ENCODE results near the gene VSIG2.

VSIG2 gene

DNA sequence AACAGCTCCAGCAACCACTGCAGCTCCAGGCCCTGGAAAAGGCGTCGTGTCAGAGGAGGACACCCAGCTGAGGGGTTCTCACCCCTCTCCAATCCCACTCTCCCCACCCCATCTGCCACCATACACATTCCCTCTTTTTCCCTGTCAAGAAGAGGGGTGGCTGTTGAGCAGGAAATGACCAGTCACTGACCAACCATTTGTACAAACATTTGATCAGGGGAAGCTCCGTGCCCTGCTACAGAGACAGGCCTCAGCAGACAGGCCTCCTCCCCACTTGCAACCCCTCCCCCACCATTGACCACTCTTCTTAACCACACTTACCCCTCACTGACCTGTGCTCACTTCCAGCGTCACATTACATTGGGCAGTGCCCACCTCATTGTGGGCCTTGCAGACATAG lies 2.3 kb upstream of the VSIG2 start:
- DNase-seq (ENCODE audit: low read depth, low spot score), result no peak
- no peak overlapping the region for H3K4me3 ChIP-seq (ENCODE audit: low read depth, low read length)
- in situ Hi-C loops (cut with HindIII; ENCODE audit: low sequenced_read_pairs), result no loop called here
- TF ChIP-seq, protein P1, sequence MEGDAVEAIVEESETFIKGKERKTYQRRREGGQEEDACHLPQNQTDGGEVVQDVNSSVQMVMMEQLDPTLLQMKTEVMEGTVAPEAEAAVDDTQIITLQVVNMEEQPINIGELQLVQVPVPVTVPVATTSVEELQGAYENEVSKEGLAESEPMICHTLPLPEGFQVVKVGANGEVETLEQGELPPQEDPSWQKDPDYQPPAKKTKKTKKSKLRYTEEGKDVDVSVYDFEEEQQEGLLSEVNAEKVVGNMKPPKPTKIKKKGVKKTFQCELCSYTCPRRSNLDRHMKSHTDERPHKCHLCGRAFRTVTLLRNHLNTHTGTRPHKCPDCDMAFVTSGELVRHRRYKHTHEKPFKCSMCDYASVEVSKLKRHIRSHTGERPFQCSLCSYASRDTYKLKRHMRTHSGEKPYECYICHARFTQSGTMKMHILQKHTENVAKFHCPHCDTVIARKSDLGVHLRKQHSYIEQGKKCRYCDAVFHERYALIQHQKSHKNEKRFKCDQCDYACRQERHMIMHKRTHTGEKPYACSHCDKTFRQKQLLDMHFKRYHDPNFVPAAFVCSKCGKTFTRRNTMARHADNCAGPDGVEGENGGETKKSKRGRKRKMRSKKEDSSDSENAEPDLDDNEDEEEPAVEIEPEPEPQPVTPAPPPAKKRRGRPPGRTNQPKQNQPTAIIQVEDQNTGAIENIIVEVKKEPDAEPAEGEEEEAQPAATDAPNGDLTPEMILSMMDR (IDR thresholded peaks at IDR 0.05; ENCODE audit: low read depth, low read length), result no peak

DNA sequence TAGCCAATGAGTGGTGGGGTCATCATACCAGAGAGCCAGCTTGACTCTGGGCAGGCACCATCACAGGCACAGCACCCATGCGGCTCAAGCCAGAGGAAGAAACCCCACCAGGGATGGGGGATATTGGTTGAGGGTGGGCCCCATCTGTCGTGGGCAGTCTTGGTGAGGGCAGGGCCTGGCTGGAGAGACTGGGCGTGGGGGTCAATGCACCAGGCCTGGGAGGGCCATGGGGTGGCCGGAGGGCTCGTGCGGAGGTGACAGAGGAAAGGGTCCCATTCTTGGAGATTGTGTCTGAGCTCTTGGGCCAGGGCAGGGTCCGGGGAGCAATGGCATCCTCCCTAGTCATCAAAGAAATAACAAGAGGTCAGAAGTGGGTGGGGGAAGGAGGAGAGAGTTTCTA lies 1.6 kb upstream of the VSIG2 start:
- DNase-seq (ENCODE audit: low read depth, low spot score), result no peak
- TF ChIP-seq, protein P1 (IDR thresholded peaks at IDR 0.05; ENCODE audit: low read depth, low read length), result no peak
- H3K4me3 ChIP-seq (ENCODE audit: low read depth, low read length), result no peak overlapping the region
- in situ Hi-C loops (cut with HindIII; ENCODE audit: low sequenced_read_pairs), result no loop called here

DNA sequence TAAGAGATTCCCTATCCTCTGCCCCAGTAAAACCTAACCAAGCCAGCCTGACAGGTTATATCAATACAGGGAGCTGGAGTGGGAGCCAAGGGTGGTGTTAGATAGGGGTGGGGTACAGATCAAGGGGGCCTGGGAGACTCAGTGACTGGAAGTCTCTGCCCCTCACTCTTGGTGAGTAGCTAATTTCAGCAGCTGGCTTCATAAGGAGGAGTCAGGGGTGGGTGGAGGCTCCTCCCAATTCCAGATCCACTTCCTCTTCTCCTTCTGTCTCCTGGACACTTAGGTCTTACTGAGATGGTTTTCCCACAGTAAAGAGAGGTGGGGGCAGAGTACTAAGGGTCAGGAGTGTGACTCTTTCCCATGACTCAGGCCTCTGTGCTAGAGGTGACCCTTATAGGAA lies 1.1 kb upstream of the VSIG2 start:
- H3K4me3 ChIP-seq (ENCODE audit: low read depth, low read length), result no peak overlapping the region
- TF ChIP-seq, protein P1 (IDR thresholded peaks at IDR 0.05; ENCODE audit: low read depth, low read length), result no peak
- no peak for DNase-seq (ENCODE audit: low read depth, low spot score)
- in situ Hi-C loops (cut with HindIII; ENCODE audit: low sequenced_read_pairs), result no loop called here

DNA sequence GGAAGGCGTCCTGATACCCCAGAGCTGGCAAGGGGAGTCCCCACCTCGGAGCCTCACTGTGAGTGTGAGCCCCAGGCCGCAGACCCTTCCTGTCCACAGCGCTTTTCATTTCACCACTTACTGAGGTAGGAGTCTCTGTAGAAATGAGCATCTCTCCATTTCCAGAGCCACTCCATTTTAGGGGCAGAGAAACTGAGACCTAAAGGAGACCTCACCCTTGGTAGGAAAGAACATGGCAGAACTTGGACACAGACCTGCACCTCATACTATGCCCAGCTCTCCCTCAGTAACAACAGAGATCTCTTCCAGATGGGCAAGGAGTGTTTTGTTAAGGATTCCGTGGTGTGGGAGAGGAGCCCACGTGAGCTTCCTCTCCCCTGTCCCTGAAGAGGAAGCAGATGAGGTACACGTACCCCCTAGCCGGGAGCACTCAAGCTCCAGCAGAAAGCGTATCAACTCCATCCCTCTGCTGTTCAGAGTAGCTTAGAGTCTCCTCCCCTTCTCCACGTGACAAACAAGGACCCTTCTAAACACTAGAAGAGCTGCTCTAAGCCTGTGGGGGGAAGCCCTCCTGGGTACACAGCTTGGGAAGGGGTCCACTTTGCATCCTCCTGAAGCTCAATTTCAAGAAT lies 532 bp upstream of the VSIG2 start:
- TF ChIP-seq, protein P1 (IDR thresholded peaks at IDR 0.05; ENCODE audit: low read depth, low read length), result no peak
- DNase-seq (ENCODE audit: low read depth, low spot score), result no peak
- no peak overlapping the region for H3K4me3 ChIP-seq (ENCODE audit: low read depth, low read length)
- in situ Hi-C loops (cut with HindIII; ENCODE audit: low sequenced_read_pairs), result no loop called here

DNA sequence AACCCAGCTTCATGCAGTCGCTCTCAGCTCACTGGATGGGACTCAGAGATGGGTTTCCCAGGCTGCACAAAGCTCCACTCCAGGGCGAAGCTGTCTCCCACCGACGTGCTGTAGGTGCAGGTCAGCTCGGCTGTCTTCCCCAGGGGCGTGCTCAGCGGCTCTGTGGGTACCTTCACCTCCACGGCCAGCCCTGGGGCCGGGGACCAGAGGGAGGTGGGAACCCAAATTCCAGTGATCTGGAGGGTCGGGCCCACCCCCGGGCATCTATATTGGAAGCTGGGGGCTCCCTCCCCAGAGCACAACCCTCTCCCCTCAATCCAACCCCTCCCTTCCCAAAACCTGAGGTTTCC lies 689 bp downstream of the VSIG2 start:
- no peak overlapping the region for H3K4me3 ChIP-seq (ENCODE audit: low read depth, low read length)
- no peak for DNase-seq (ENCODE audit: low read depth, low spot score)
- in situ Hi-C loops (cut with HindIII; ENCODE audit: low sequenced_read_pairs), result no loop called here
- TF ChIP-seq, protein P1 (IDR thresholded peaks at IDR 0.05; ENCODE audit: low read depth, low read length), result no peak

DNA sequence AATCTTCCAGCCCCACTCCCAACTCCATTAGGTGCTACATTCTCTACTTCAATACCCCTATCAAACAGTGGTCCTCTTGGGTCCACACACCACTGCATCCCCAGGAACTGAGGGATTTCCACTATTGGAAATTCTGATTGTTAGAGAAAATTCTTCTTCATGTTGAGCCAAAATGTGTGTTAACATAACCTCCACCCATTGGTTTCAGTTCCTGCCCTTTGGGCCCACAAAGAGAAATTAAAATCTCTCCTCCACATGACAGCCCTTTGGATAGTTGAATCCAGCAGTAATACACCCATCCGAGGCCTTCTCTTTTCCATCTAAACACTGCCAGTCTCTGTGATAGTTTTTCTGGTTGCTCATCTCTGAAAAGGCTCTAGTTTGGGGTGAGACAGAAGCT lies 2.1 kb downstream of the VSIG2 start:
- H3K4me3 ChIP-seq (ENCODE audit: low read depth, low read length), result no peak overlapping the region
- in situ Hi-C loops (cut with HindIII; ENCODE audit: low sequenced_read_pairs), result no loop called here
- no peak for DNase-seq (ENCODE audit: low read depth, low spot score)
- TF ChIP-seq, protein P1 (IDR thresholded peaks at IDR 0.05; ENCODE audit: low read depth, low read length), result no peak

All from astrocyte of the spinal cord (primary cell).